ENCODE data around the gene TSPAN18. TPM values are rescaled to one million over a fixed set of nuclear protein-coding genes. Genes with fewer than 3 reads are reported as not detected.
A peak's percentile ranks its signal among the peaks of the same experiment; 100 is the strongest.

TSPAN18 gene
- total and polyA plus RNA-seq, 2 experiments from 2014 or later = 6.0 to 10.6 TPM

DNA sequence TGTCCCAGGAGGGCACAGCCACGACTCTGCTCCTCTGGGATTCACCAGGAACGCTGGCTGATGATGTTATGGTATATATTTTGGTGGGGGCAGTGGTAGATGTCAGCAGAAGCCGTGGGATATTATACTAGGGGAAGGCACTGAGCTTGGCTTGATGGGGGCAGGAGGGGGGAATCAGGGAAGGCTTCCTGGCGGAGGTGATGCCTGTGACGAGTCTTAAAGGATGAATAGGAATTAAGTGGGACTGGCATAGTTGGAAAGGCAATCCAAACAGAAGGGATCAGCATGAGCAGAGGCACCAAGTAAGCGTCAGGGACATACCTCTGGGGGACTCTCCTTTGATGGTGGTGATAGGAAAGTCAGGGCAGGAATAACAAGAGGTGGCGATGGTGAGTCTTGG lies 176.3 kb downstream of the TSPAN18 start:
- H3K27ac Mint-ChIP-seq = no peak overlapping the region; the same call in 1 of the 2 replicates
- H3K36me3 ChIP-seq (ENCODE audit: insufficient read depth) = no peaks in the 10 kb centered on the region
- no peaks in the 10 kb centered on the region for H3K79me2 ChIP-seq (replicated peaks; ENCODE audit: insufficient read depth)
- DNase-seq (ENCODE audit: low spot score) (no peak), ATAC-seq (no peak)
- H3K27me3 ChIP-seq (ENCODE audit: insufficient read depth) = no peaks in the 10 kb centered on the region
- TF ChIP-seq EZH2phosphoT487 (IDR thresholded peaks at IDR 0.05; ENCODE audit: unreplicated experiment) (no peak), ZNF331 (CRISPR knock-in tag; IDR thresholded peaks at IDR 0.05; ENCODE audit: low read depth) (no peak)
- TF ChIP-seq, protein P1, sequence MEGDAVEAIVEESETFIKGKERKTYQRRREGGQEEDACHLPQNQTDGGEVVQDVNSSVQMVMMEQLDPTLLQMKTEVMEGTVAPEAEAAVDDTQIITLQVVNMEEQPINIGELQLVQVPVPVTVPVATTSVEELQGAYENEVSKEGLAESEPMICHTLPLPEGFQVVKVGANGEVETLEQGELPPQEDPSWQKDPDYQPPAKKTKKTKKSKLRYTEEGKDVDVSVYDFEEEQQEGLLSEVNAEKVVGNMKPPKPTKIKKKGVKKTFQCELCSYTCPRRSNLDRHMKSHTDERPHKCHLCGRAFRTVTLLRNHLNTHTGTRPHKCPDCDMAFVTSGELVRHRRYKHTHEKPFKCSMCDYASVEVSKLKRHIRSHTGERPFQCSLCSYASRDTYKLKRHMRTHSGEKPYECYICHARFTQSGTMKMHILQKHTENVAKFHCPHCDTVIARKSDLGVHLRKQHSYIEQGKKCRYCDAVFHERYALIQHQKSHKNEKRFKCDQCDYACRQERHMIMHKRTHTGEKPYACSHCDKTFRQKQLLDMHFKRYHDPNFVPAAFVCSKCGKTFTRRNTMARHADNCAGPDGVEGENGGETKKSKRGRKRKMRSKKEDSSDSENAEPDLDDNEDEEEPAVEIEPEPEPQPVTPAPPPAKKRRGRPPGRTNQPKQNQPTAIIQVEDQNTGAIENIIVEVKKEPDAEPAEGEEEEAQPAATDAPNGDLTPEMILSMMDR (conservative IDR thresholded peaks at IDR 0.05; ENCODE audit: low read depth in 2 of 2) = 0 out of 4 replicates have a peak, but pooled peaks of 1 of the 2 experiments have one; percentile 31
- TF ChIP-seq, protein P2, sequence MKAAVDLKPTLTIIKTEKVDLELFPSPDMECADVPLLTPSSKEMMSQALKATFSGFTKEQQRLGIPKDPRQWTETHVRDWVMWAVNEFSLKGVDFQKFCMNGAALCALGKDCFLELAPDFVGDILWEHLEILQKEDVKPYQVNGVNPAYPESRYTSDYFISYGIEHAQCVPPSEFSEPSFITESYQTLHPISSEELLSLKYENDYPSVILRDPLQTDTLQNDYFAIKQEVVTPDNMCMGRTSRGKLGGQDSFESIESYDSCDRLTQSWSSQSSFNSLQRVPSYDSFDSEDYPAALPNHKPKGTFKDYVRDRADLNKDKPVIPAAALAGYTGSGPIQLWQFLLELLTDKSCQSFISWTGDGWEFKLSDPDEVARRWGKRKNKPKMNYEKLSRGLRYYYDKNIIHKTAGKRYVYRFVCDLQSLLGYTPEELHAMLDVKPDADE (IDR thresholded peaks at IDR 0.05) = no peak
- peaks cover 23% of the 10 kb centered on the region for H3K4me1 ChIP-seq (ENCODE audit: insufficient read depth)
- peaks cover 17% of the 10 kb centered on the region; the same call in 2 of the 3 replicates for H3K36me3 Mint-ChIP-seq (ENCODE audit: low read depth)
- H3F3A ChIP-seq (replicated peaks; ENCODE audit: low read depth) = 0 out of 2 replicates have a peak, but pooled peaks cover 4% of the 10 kb centered on the region
- H3K9me2 ChIP-seq (ENCODE audit: insufficient read depth) = peaks cover 4% of the 10 kb centered on the region; the same call in 1 of the 2 replicates
- H2AFZ ChIP-seq = no peak overlapping the region
- H3K4me2 ChIP-seq = no peak overlapping the region
- H3K27me3 Mint-ChIP-seq (ENCODE audit: insufficient read depth, low read depth, poor library complexity) = peaks cover 20% of the 10 kb centered on the region
- H3K4me1 Mint-ChIP-seq = peaks cover 32% of the 10 kb centered on the region
- H3K27ac ChIP-seq (ENCODE audit: low read depth) = no peak overlapping the region
- H3K4me3 Mint-ChIP-seq = no peak overlapping the region
- H4K20me1 ChIP-seq (replicated peaks; ENCODE audit: insufficient read depth) = no peaks in the 10 kb centered on the region
- peaks cover 16% of the 10 kb centered on the region; the same call in 2 of the 3 replicates for H3K9me3 Mint-ChIP-seq
- H3K4me3 ChIP-seq = no peak overlapping the region

DNA sequence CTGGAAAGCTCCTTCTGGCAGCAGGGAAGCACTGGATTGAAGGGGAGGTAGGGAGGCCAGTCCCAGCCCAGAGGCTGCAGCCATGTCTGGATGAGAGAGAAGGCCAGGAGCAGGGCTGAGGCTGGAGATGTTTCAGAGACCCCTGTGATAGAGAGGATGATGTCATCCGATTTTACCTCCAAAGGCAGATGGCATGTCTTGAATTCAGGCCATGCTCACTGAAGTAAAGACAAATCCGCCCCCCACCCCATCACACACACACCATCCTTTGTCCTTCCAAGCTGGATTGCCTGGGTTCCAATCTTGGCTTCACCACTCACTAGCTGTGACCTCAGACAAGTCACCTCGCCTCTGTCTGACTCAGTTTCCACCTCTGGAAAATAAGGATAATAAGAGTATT lies 176.8 kb downstream of the TSPAN18 start:
- H3K27ac ChIP-seq (ENCODE audit: low read depth) = no peak overlapping the region
- ATAC-seq (no peak), DNase-seq (ENCODE audit: low spot score) (no peak)
- peaks cover 4% of the 10 kb centered on the region; the same call in 1 of the 2 replicates for H3K9me2 ChIP-seq (ENCODE audit: insufficient read depth)
- no peaks in the 10 kb centered on the region for H4K20me1 ChIP-seq (replicated peaks; ENCODE audit: insufficient read depth)
- no peaks in the 10 kb centered on the region for H3K36me3 ChIP-seq (ENCODE audit: insufficient read depth)
- peaks cover 20% of the 10 kb centered on the region for H3K27me3 Mint-ChIP-seq (ENCODE audit: insufficient read depth, low read depth, poor library complexity)
- H3K4me3 Mint-ChIP-seq = no peak overlapping the region
- peaks cover 13% of the 10 kb centered on the region; the same call in 2 of the 3 replicates for H3K36me3 Mint-ChIP-seq (ENCODE audit: low read depth)
- H2AFZ ChIP-seq = no peak overlapping the region
- no peaks in the 10 kb centered on the region for H3K27me3 ChIP-seq (ENCODE audit: insufficient read depth)
- H3F3A ChIP-seq (replicated peaks; ENCODE audit: low read depth) = 0 out of 2 replicates have a peak, but pooled peaks cover 4% of the 10 kb centered on the region
- H3K4me3 ChIP-seq = no peak overlapping the region
- H3K79me2 ChIP-seq (replicated peaks; ENCODE audit: insufficient read depth) = no peaks in the 10 kb centered on the region
- H3K27ac Mint-ChIP-seq = no peak overlapping the region
- no peak overlapping the region for H3K4me2 ChIP-seq
- H3K9me3 Mint-ChIP-seq = peaks cover 12% of the 10 kb centered on the region; the same call in 2 of the 3 replicates
- H3K4me1 Mint-ChIP-seq = peaks cover 32% of the 10 kb centered on the region
- H3K4me1 ChIP-seq (ENCODE audit: insufficient read depth) = peaks cover 23% of the 10 kb centered on the region
- no peak for TF ChIP-seq POLR2AphosphoS5 (IDR thresholded peaks at IDR 0.05; ENCODE audit: low read depth)
- TF ChIP-seq, protein P2 (IDR thresholded peaks at IDR 0.05) = no peak
- TF ChIP-seq, protein P1 (conservative IDR thresholded peaks at IDR 0.05; ENCODE audit: low read depth in 2 of 2) = no peak
- no peak for TF ChIP-seq EZH2 (IDR thresholded peaks at IDR 0.05; ENCODE audit: low read depth, unreplicated experiment)
- TF ChIP-seq NANOG (IDR thresholded peaks at IDR 0.05; ENCODE audit: borderline replicate concordance) = no peak
- no peak for TF ChIP-seq ZNF331 (CRISPR knock-in tag; IDR thresholded peaks at IDR 0.05; ENCODE audit: low read depth)
- TF ChIP-seq ZNF114 (CRISPR knock-in tag; IDR thresholded peaks at IDR 0.05) = no peak
- TF ChIP-seq JUNB (IDR thresholded peaks at IDR 0.05; ENCODE audit: unreplicated experiment) = no peak
- TF ChIP-seq STAT1 (IDR thresholded peaks at IDR 0.05; ENCODE audit: unreplicated experiment) = no peak
- TF ChIP-seq, protein P3, sequence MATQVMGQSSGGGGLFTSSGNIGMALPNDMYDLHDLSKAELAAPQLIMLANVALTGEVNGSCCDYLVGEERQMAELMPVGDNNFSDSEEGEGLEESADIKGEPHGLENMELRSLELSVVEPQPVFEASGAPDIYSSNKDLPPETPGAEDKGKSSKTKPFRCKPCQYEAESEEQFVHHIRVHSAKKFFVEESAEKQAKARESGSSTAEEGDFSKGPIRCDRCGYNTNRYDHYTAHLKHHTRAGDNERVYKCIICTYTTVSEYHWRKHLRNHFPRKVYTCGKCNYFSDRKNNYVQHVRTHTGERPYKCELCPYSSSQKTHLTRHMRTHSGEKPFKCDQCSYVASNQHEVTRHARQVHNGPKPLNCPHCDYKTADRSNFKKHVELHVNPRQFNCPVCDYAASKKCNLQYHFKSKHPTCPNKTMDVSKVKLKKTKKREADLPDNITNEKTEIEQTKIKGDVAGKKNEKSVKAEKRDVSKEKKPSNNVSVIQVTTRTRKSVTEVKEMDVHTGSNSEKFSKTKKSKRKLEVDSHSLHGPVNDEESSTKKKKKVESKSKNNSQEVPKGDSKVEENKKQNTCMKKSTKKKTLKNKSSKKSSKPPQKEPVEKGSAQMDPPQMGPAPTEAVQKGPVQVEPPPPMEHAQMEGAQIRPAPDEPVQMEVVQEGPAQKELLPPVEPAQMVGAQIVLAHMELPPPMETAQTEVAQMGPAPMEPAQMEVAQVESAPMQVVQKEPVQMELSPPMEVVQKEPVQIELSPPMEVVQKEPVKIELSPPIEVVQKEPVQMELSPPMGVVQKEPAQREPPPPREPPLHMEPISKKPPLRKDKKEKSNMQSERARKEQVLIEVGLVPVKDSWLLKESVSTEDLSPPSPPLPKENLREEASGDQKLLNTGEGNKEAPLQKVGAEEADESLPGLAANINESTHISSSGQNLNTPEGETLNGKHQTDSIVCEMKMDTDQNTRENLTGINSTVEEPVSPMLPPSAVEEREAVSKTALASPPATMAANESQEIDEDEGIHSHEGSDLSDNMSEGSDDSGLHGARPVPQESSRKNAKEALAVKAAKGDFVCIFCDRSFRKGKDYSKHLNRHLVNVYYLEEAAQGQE (IDR thresholded peaks at IDR 0.05; ENCODE audit: unreplicated experiment) = no peak
- no peak for TF ChIP-seq CREB1 (CRISPR knock-in tag; IDR thresholded peaks at IDR 0.05; ENCODE audit: low read depth)
- no peak for TF ChIP-seq EZH2phosphoT487 (IDR thresholded peaks at IDR 0.05; ENCODE audit: unreplicated experiment)

Measured in GM23338 (cell line).